Osteocyte (in vitro differentiated cells): ENCODE data around the gene DST. TPM values are rescaled to one million over a fixed set of nuclear protein-coding genes. Genes with fewer than 3 reads are reported as not detected.

Source experiments
- DNase-seq: peaks from one replicate; pipeline ENCODE4 v3.0.0; 2021; ENCODE audit warnings: mixed read lengths; ENCODE audit not compliant: unreplicated experiment; ENCODE audit errors: extremely low spot score
- H3K27ac Mint-ChIP-seq: one replicate; pipeline ENCODE4 v1.8.0; 2021; ENCODE audit warnings: mild to moderate bottlenecking, mixed read lengths; ENCODE audit not compliant: unreplicated experiment
- H3K27me3 Mint-ChIP-seq: one replicate; pipeline ENCODE4 v1.8.0; 2021; ENCODE audit warnings: mixed read lengths; ENCODE audit not compliant: unreplicated experiment
- H3K36me3 Mint-ChIP-seq: one replicate; pipeline ENCODE4 v1.8.0; 2021; ENCODE audit warnings: mixed read lengths; ENCODE audit not compliant: unreplicated experiment
- H3K4me1 Mint-ChIP-seq: one replicate; pipeline ENCODE4 v1.8.0; 2021; ENCODE audit warnings: mixed read lengths; ENCODE audit not compliant: unreplicated experiment
- H3K4me3 Mint-ChIP-seq: one replicate; pipeline ENCODE4 v1.8.0; 2021; ENCODE audit warnings: mild to moderate bottlenecking, moderate library complexity, mixed read lengths; ENCODE audit not compliant: unreplicated experiment
- H3K9me3 Mint-ChIP-seq: one replicate; pipeline ENCODE4 v1.8.0; 2021; ENCODE audit warnings: mixed read lengths; ENCODE audit not compliant: unreplicated experiment
- total RNA-seq: library from RNA; stranded (reverse); gene quantifications from 2 replicates; pipeline ENCODE4 v1.2.1, GENCODE V29; 2021
- TF ChIP-seq, protein P1 (sequence below): fragments of 200-600 bp; sonication (generic); IDR thresholded peaks from 2 replicates; pipeline ENCODE4 v1.5.0; 2021; ENCODE audit warnings: antibody characterized with exemption, mild to moderate bottlenecking, moderate library complexity

Gene DST
- total RNA-seq, 1 donor from 2014 or later, result 240 TPM

DNA sequence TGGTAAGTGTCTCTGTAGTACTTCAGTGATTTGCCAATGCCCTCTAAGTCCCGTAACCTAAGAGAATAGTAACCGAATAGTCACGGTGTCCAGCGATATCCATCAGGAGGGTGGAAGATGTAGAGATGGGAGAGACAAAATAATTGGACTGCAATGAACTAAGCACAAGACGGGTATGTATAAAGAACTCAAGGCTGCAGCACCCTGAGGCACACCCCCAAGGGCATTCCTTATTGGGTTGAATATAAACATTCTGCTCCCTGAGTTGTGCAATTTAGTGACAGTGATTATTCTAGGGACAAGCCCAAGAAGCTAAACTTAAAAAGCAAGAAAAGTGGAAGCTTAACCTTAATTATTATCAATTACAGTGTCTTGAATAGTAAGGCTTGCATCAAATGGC, 14.6 kb downstream of the DST start:
- DNase-seq, result no peak
- no peaks in the 10 kb centered on the region for H3K27me3 Mint-ChIP-seq
- TF ChIP-seq, protein P1, sequence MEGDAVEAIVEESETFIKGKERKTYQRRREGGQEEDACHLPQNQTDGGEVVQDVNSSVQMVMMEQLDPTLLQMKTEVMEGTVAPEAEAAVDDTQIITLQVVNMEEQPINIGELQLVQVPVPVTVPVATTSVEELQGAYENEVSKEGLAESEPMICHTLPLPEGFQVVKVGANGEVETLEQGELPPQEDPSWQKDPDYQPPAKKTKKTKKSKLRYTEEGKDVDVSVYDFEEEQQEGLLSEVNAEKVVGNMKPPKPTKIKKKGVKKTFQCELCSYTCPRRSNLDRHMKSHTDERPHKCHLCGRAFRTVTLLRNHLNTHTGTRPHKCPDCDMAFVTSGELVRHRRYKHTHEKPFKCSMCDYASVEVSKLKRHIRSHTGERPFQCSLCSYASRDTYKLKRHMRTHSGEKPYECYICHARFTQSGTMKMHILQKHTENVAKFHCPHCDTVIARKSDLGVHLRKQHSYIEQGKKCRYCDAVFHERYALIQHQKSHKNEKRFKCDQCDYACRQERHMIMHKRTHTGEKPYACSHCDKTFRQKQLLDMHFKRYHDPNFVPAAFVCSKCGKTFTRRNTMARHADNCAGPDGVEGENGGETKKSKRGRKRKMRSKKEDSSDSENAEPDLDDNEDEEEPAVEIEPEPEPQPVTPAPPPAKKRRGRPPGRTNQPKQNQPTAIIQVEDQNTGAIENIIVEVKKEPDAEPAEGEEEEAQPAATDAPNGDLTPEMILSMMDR, result no peak
- H3K27ac Mint-ChIP-seq, result no peak overlapping the region
- no peaks in the 10 kb centered on the region for H3K9me3 Mint-ChIP-seq
- no peak overlapping the region for H3K4me3 Mint-ChIP-seq
- peaks cover 42% of the 10 kb centered on the region for H3K36me3 Mint-ChIP-seq
- no peaks in the 10 kb centered on the region for H3K4me1 Mint-ChIP-seq

DNA sequence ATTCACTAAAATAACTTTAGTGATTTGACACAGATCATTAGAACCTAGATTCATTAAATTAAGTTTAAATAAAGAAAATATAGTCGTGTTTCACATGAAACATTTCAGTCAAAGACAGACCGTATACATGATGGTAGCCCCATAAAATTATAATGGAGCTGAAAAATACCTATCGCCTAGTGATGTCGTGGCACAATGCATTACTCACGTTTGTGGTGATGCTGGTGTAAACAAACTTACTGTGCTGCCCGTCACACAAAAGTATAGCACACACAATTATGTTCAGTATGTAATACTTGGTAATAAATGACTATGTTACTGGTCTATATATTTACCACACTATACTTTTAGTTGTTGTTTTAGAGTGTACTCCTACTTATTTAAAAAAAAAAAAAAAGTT, 17.3 kb downstream of the DST start:
- Mint-ChIP-seq H3K4me3 (no peak overlapping the region), H3K27ac (no peak overlapping the region), H3K27me3 (no peaks in the 10 kb centered on the region), H3K36me3 (peaks cover 34% of the 10 kb centered on the region), H3K4me1 (no peaks in the 10 kb centered on the region), H3K9me3 (no peaks in the 10 kb centered on the region)
- DNase-seq, result no peak
- TF ChIP-seq, protein P1, result no peak

DNA sequence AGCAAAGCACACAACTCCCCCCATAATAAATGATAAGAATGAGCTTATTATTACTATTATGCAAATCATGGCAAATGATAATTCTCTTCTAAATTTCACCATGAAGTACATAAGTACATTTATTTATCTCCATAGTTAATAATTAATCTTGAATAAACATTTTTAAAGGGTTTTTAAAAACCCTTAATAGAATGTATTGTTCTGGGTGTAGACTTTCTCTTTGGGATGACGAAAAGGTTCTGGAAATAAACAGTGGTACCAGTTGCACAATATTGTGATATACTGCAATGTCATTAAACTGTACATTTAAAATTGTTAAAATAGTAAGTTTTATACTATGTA, 18.0 kb downstream of the DST start:
- no peak for DNase-seq
- TF ChIP-seq, protein P1, result no peak
- H3K36me3 Mint-ChIP-seq, result peaks cover 30% of the 10 kb centered on the region
- no peaks in the 10 kb centered on the region for H3K9me3 Mint-ChIP-seq
- no peaks in the 10 kb centered on the region for H3K27me3 Mint-ChIP-seq
- no peak overlapping the region for H3K4me3 Mint-ChIP-seq
- H3K4me1 Mint-ChIP-seq, result no peaks in the 10 kb centered on the region
- no peak overlapping the region for H3K27ac Mint-ChIP-seq

DNA sequence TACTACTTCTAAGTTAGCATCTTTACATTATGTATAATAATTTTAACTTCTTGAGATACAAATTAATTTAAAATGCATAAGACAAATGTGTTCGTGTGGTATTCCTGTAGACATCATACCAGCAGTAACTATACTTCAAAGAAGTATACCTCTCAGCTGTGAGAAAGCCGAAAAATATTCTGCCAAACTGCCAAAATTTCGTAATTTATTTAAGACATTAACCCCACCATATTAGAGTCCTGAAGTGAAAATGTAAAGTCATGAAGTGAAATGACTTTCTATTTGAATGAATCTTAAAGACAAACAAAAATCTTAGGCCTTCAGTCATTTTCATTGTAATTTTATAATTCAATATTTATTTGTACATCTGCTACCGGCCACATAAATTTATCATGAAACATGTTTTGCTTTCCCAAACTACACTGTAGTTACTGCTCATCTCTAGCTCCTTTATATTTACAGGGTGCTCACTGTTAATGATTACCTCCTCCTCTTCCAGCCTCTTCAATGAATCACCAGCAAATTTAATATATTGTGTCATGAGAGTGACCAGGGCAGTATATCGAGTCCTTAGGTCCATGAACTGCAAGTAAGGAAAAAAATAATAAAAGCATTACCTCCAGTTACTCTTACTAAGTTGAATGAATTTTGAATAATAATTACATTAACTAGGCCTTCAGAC, 18.5 kb downstream of the DST start:
- Mint-ChIP-seq H3K4me3 (no peak overlapping the region), H3K4me1 (no peaks in the 10 kb centered on the region), H3K36me3 (peaks cover 27% of the 10 kb centered on the region), H3K27me3 (no peaks in the 10 kb centered on the region), H3K9me3 (no peaks in the 10 kb centered on the region), H3K27ac (no peak overlapping the region)
- no peak for DNase-seq
- TF ChIP-seq, protein P1, result no peak

DNA sequence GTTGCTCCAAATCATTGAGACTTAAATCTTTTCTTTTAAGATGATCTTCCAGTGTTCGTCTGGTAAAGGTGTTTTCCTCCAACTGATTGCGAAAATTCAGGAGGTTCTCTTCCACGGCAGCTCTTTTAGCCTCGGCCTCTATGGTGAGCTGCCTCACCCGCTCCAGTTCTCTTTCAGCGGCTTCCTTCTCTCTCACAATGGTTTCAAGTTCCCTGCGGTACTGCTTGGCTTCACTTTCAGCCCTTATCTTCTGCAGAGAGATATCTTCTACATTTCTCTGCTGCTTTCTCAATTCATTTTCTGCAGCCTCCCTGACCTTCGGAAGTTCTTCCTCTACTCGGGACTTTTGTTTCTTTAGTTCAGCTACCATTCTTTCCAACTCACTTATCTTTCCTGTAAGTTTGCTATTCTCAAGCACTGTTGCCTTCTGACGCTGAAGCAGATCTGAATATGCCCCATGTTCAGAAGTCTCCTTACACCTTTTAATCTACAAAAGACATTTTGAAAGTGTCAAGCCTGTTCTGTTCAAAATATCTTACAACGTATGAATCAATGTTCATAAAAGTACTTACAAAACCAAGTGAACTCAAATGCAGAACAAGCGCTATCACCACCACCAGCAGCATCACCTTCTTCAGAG, 22.3 kb downstream of the DST start:
- no peak overlapping the region for H3K27ac Mint-ChIP-seq
- H3K9me3 Mint-ChIP-seq, result no peaks in the 10 kb centered on the region
- peaks cover 24% of the 10 kb centered on the region for H3K36me3 Mint-ChIP-seq
- no peak overlapping the region for H3K4me3 Mint-ChIP-seq
- no peaks in the 10 kb centered on the region for H3K27me3 Mint-ChIP-seq
- no peak for DNase-seq
- no peaks in the 10 kb centered on the region for H3K4me1 Mint-ChIP-seq
- TF ChIP-seq, protein P1, result no peak
